ENCODE measurements around the gene EARS2. TPM values are rescaled to one million over a fixed set of nuclear protein-coding genes. Genes with fewer than 3 reads are reported as not detected.

The EARS2 gene
- total RNA-seq, 1 experiment from 2014 or later: 50.1 TPM

- Mint-ChIP-seq H3K4me3 (no peak overlapping the region; a peak in 1 of 5 replicates), H3K36me3 (ENCODE audit: insufficient read depth in 1 of 3, low read depth in 3 of 3) (peaks cover 11 to 42% (median 40%) of the 10 kb centered on the region in 3 experiments; a peak in 6 of 7 replicates), H3K27ac (peak overlapping the region in 2 of 3 experiments; percentile 45 to 63; a peak in 3 of 7 replicates), H3K4me1 (peaks cover 74 to 78% of the 10 kb centered on the region in 2 experiments), H3K27me3 (ENCODE audit: low read depth) (no peaks in the 10 kb centered on the region), H3K9me3 (peaks cover 0 to 7% of the 10 kb centered on the region in 2 experiments; a peak in 1 of 5 replicates)
- no peak overlapping the region for H2BK120ac ChIP-seq (ENCODE audit: low read depth, low read length, poor library complexity, severe bottlenecking)
- H2BK12ac ChIP-seq (ENCODE audit: insufficient read length, low read depth, low read length): no peak overlapping the region
- no peak overlapping the region for H3K4me2 ChIP-seq (ENCODE audit: insufficient read depth, insufficient read length, low read length)
- peaks cover 15% of the 10 kb centered on the region for H3K79me1 ChIP-seq (ENCODE audit: insufficient read depth, low read depth, low read length, poor library complexity, severe bottlenecking)
- H2BK20ac ChIP-seq (ENCODE audit: low read depth, low read length, poor library complexity, severe bottlenecking): no peak overlapping the region
- H3K23me2 ChIP-seq (ENCODE audit: insufficient read length, low read depth, low read length, poor library complexity, severe bottlenecking): peaks cover 10% of the 10 kb centered on the region
- H3K27ac ChIP-seq (ENCODE audit: insufficient read length, low read depth, low read length): no peak overlapping the region
- H3K4me1 ChIP-seq (ENCODE audit: insufficient read depth, low read length): peaks cover 2% of the 10 kb centered on the region; the same call in 1 of the 2 replicates
- H3K4ac ChIP-seq (ENCODE audit: low read depth, low read length): no peak overlapping the region
- no peak overlapping the region for H3K9ac ChIP-seq (ENCODE audit: extremely low read depth, insufficient read length, low read length)
- H2AFZ ChIP-seq (ENCODE audit: low read length): no peak overlapping the region
- whole genome bisulfite sequencing (ENCODE audit: extremely low coverage, insufficient read length, low lambda C conversion rate): no CpG with 5 or more reads among the region's 13 CpGs
- H3K9me3 ChIP-seq (ENCODE audit: control insufficient read depth, low read depth, low read length): no peaks in the 10 kb centered on the region
- no peak overlapping the region for H3K18ac ChIP-seq (ENCODE audit: insufficient read length, low read depth, low read length)
- no peak overlapping the region for H4K91ac ChIP-seq (ENCODE audit: insufficient read length, low read depth, low read length)
- H4K8ac ChIP-seq (replicated peaks; ENCODE audit: insufficient read length, low read depth, low read length): no peak overlapping the region
- peaks cover 50% of the 10 kb centered on the region; the same call in 1 of the 2 replicates for H3K79me2 ChIP-seq (ENCODE audit: insufficient read depth, low read length)
- H3K56ac ChIP-seq (ENCODE audit: insufficient read length, low read depth, low read length): no peak overlapping the region
- peak; percentile 43 for DNase-seq
- no peaks in the 10 kb centered on the region for H3K27me3 ChIP-seq (ENCODE audit: insufficient read depth, low read length)
- H2BK5ac ChIP-seq (ENCODE audit: insufficient read length, low read length): no peak overlapping the region
- no peak overlapping the region for H3T11ph ChIP-seq (ENCODE audit: low read length)
- H3K23ac ChIP-seq (ENCODE audit: insufficient read length, low read depth, low read length): no peak overlapping the region
- no peak overlapping the region for H2AK5ac ChIP-seq (ENCODE audit: insufficient read length, low read length)
- H4K5ac ChIP-seq (ENCODE audit: insufficient read length, low read depth, low read length): no peak overlapping the region
- no peak overlapping the region for H3K14ac ChIP-seq (ENCODE audit: insufficient read depth, low read length)
- H4K20me1 ChIP-seq (ENCODE audit: control insufficient read depth, insufficient read depth, insufficient read length): no peaks in the 10 kb centered on the region
- TF ChIP-seq CTCF (conservative IDR thresholded peaks at IDR 0.05): no peak; the same call in 2 of the 3 replicates
- H2BK15ac ChIP-seq (ENCODE audit: low read depth, low read length): no peak overlapping the region
Observed at GRCh38 chr16:23504453-23505179, 52.5 kb downstream of the EARS2 start.

Measured in H9 (cell line).